ENCODE results near the gene EPRS1. TPM values are rescaled to one million over a fixed set of nuclear protein-coding genes. Genes with fewer than 3 reads are reported as not detected.
A peak's percentile ranks its signal among the peaks of the same experiment; 100 is the strongest.

The EPRS1 gene
- total RNA-seq, 1 experiment from 2014 or later: 121 TPM

GRCh38 chr1:220056374-220056773 lies 10.1 kb upstream of the EPRS1 start:
- Mint-ChIP-seq H3K27ac (peak overlapping the region in 1 of 3 experiments; percentile 78; a peak in 1 of 7 replicates), H3K27me3 (ENCODE audit: low read depth) (no peaks in the 10 kb centered on the region), H3K4me3 (no peak overlapping the region), H3K36me3 (ENCODE audit: insufficient read depth in 1 of 3, low read depth in 3 of 3) (peaks cover 0 to 6% (median 5%) of the 10 kb centered on the region in 3 experiments; a peak in 4 of 7 replicates), H3K4me1 (peaks cover 8 to 11% of the 10 kb centered on the region in 2 experiments), H3K9me3 (no peaks in the 10 kb centered on the region)
- no peaks in the 10 kb centered on the region for H4K20me1 ChIP-seq (ENCODE audit: control insufficient read depth, insufficient read depth, insufficient read length)
- no peak overlapping the region for H4K8ac ChIP-seq (replicated peaks; ENCODE audit: insufficient read length, low read depth, low read length)
- no peak overlapping the region for H3T11ph ChIP-seq (ENCODE audit: low read length)
- H4K5ac ChIP-seq (ENCODE audit: insufficient read length, low read depth, low read length): no peak overlapping the region
- H2BK20ac ChIP-seq (ENCODE audit: low read depth, low read length, poor library complexity, severe bottlenecking): no peak overlapping the region
- no peaks in the 10 kb centered on the region for H3K27me3 ChIP-seq (ENCODE audit: insufficient read depth, low read length)
- no peak overlapping the region for H2BK5ac ChIP-seq (ENCODE audit: insufficient read length, low read length)
- no peak overlapping the region for H4K91ac ChIP-seq (ENCODE audit: insufficient read length, low read depth, low read length)
- no peaks in the 10 kb centered on the region for H3K79me2 ChIP-seq (ENCODE audit: insufficient read depth, low read length)
- no peak overlapping the region for H2BK15ac ChIP-seq (ENCODE audit: low read depth, low read length)
- H3K79me1 ChIP-seq (ENCODE audit: insufficient read depth, low read depth, low read length, poor library complexity, severe bottlenecking): no peaks in the 10 kb centered on the region
- no peak overlapping the region for H3K4me2 ChIP-seq (ENCODE audit: insufficient read depth, insufficient read length, low read length)
- no peak for DNase-seq
- no peak overlapping the region for H3K4ac ChIP-seq (ENCODE audit: low read depth, low read length)
- no peak overlapping the region for H2BK120ac ChIP-seq (ENCODE audit: low read depth, low read length, poor library complexity, severe bottlenecking)
- no peak overlapping the region for H3K9ac ChIP-seq (ENCODE audit: extremely low read depth, insufficient read length, low read length)
- no peak overlapping the region for H3K56ac ChIP-seq (ENCODE audit: insufficient read length, low read depth, low read length)
- H2AFZ ChIP-seq (ENCODE audit: low read length): no peak overlapping the region
- H3K14ac ChIP-seq (ENCODE audit: insufficient read depth, low read length): no peak overlapping the region
- H3K27ac ChIP-seq (ENCODE audit: insufficient read length, low read depth, low read length): no peak overlapping the region
- no peak overlapping the region for H3K23ac ChIP-seq (ENCODE audit: insufficient read length, low read depth, low read length)
- no peak overlapping the region for H2BK12ac ChIP-seq (ENCODE audit: insufficient read length, low read depth, low read length)
- no peak overlapping the region for H2AK5ac ChIP-seq (ENCODE audit: insufficient read length, low read length)
- no peak overlapping the region for H3K18ac ChIP-seq (ENCODE audit: insufficient read length, low read depth, low read length)
- no CpG with 5 or more reads among the region's 1 CpG for whole genome bisulfite sequencing (ENCODE audit: extremely low coverage, insufficient read length, low lambda C conversion rate)
- no peak for TF ChIP-seq CTCF (conservative IDR thresholded peaks at IDR 0.05)
- no peaks in the 10 kb centered on the region for H3K23me2 ChIP-seq (ENCODE audit: insufficient read length, low read depth, low read length, poor library complexity, severe bottlenecking)
- no peaks in the 10 kb centered on the region for H3K4me1 ChIP-seq (ENCODE audit: insufficient read depth, low read length)
- no peaks in the 10 kb centered on the region for H3K9me3 ChIP-seq (ENCODE audit: control insufficient read depth, low read depth, low read length)

Measured in H9 (cell line).